ENCODE measurements around the gene CARMIL1. TPM values are rescaled to one million over a fixed set of nuclear protein-coding genes. Genes with fewer than 3 reads are reported as not detected.

Gene CARMIL1
- total and polyA plus RNA-seq, 10 of the 15 experiments (the other 5 are each of a cell fraction or from before 2014, with no cell fraction given) = 6.4 to 18.1 (median 10.3) TPM

DNA sequence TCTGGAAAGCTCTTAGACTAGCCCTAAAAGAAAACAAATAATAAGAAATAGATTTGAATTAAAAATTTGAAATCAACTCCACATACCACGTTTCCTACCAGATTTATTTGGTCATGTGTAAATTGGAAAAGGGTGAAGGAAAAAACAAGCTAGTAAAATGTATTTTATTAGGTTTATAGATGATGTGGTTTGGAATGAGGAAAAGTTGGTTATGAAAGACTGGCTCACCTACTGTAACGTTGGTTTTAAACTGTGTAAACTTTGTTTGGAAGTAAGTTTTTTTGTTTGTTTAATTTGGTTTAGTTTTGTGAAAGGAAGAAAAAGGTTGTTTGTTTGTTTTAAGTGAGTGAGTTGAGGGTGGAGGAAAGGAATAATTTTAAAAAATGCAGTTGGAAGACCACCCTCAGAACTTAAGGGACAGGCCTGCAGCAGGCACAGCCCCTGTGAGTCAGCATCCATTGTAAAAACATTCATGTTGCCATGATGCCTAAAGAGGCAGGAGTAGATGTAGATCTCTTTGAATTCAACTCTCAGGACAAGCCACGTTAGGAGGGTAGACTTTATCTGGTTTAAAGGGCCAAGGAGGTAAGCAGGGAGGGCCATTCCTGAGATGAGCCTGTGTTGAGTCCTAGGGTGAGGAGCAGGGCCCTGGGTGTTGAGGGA, 279.1 kb downstream of the CARMIL1 start:
- intact Hi-C loops (cut with micrococcal nuclease; ENCODE audit: unreplicated experiment) (loop anchor here (5.0 kb wide), 1 partner anchor 44 kb away; no protein-coding TSS in a partner anchor), in situ Hi-C loops (cut with MboI) (loop anchor here (5.0 kb wide), 1 partner anchor 296 kb away; no protein-coding TSS in a partner anchor)
- H3K9me3 ChIP-seq (replicated peaks; ENCODE audit: control insufficient read depth, insufficient read depth, low read length) = no peaks in the 10 kb centered on the region
- H3K27ac ChIP-seq (ENCODE audit: control insufficient read depth, insufficient read depth) = no peak overlapping the region
- H3K4me2 ChIP-seq (ENCODE audit: control insufficient read depth, insufficient read depth) = no peak overlapping the region
- H3K9ac ChIP-seq (ENCODE audit: control insufficient read depth, insufficient read depth, low read length) = no peak overlapping the region
- FAIRE-seq (no peak), ATAC-seq (no peak), DNase-seq (ENCODE audit: low read depth, low spot score) (no peak)
- H4K20me1 ChIP-seq (ENCODE audit: control insufficient read depth, insufficient read depth) = no peaks in the 10 kb centered on the region
- ChIA-PET RAD21 (ENCODE audit: unreplicated experiment) (interaction anchor here (3.4 to 6.8 kb wide), 2 partner anchors 68 to 293 kb away, joined by 21 to 56 read pairs; no protein-coding TSS in a partner anchor), CTCF (interaction anchor here (0.7 to 6.6 kb wide), 24 partner anchors 8 to 472 kb away, joined by 3 to 151 read pairs (median 8); partner anchors contain the start of gene CARMIL1), SMC1A (ENCODE audit: uncharacterized antibody, unreplicated experiment) (interaction anchor here (0.5 to 5.8 kb wide), 13 partner anchors 8 to 384 kb away, joined by 3 to 79 read pairs (median 3); partner anchors contain the start of gene CARMIL1), POLR2A (no interaction called here)
- H3K36me3 ChIP-seq (ENCODE audit: control insufficient read depth in 2 of 2, insufficient read depth in 2 of 2, low read length in 1 of 2) = no peaks in the 10 kb centered on the region
- H2AFZ ChIP-seq (ENCODE audit: control insufficient read depth, low read depth, low read length) = no peak overlapping the region
- TF ChIP-seq BRCA1 (IDR thresholded peaks at IDR 0.05; ENCODE audit: low read depth, low read length) (no peak), NR2C1 (IDR thresholded peaks at IDR 0.05) (no peak), IRF3 (IDR thresholded peaks at IDR 0.05) (no peak), ZZZ3 (IDR thresholded peaks at IDR 0.05; ENCODE audit: control insufficient read depth, insufficient read length, low read depth) (no peak), FOXM1 (IDR thresholded peaks at IDR 0.05; ENCODE audit: low read depth, low read length) (no peak)
- TF ChIP-seq, protein P1, sequence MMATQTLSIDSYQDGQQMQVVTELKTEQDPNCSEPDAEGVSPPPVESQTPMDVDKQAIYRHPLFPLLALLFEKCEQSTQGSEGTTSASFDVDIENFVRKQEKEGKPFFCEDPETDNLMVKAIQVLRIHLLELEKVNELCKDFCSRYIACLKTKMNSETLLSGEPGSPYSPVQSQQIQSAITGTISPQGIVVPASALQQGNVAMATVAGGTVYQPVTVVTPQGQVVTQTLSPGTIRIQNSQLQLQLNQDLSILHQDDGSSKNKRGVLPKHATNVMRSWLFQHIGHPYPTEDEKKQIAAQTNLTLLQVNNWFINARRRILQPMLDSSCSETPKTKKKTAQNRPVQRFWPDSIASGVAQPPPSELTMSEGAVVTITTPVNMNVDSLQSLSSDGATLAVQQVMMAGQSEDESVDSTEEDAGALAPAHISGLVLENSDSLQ (IDR thresholded peaks at IDR 0.05) = no peak
- TF ChIP-seq, protein P2, sequence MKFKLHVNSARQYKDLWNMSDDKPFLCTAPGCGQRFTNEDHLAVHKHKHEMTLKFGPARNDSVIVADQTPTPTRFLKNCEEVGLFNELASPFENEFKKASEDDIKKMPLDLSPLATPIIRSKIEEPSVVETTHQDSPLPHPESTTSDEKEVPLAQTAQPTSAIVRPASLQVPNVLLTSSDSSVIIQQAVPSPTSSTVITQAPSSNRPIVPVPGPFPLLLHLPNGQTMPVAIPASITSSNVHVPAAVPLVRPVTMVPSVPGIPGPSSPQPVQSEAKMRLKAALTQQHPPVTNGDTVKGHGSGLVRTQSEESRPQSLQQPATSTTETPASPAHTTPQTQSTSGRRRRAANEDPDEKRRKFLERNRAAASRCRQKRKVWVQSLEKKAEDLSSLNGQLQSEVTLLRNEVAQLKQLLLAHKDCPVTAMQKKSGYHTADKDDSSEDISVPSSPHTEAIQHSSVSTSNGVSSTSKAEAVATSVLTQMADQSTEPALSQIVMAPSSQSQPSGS (IDR thresholded peaks at IDR 0.05; ENCODE audit: low read length) = no peak
- H3K79me2 ChIP-seq (ENCODE audit: control insufficient read depth, insufficient read depth, low read length) = no peaks in the 10 kb centered on the region
- H3K4me1 ChIP-seq (ENCODE audit: control insufficient read depth, insufficient read depth, low read length) = no peaks in the 10 kb centered on the region
- H3K4me3 ChIP-seq = no peak overlapping the region
- BruUV-seq (replicated peaks) = no TSS peak
- no peaks in the 10 kb centered on the region for H3K27me3 ChIP-seq (replicated peaks in 1 of 2; ENCODE audit: control insufficient read depth in 2 of 2, insufficient read depth in 2 of 2, low read length in 1 of 2)
- 0% methylated on average over 3 of the region's 3 CpGs for WGBS (ENCODE audit: insufficient coverage, insufficient replicate concordance, low lambda C conversion rate, missing lambda C conversion rate)
